Thyroid gland (tissue), 4 donors: ENCODE measurements around the gene SMARCC2.

Experiments
- POLR2A ChIP-seq, 2 donors: fragments of 450-650 bp; IDR thresholded peaks; one replicate each; pipeline ENCODE4 v1.6.1; 2017; ENCODE audit warnings: antibody characterized with exemption in 2 of 2, mild to moderate bottlenecking in 2 of 2, moderate library complexity in 1 of 2
- TF ChIP-seq, protein P1 (sequence below), 6 experiments: fragments of 200-600 bp in 3 of 6; fragments of 450-650 bp in 3 of 6; sonication (generic) in 3 of 6; IDR thresholded peaks; one replicate each; pipeline ENCODE4 v1.5.1; 2016 to 2019; ENCODE audit warnings: antibody characterized with exemption in 6 of 6, mild to moderate bottlenecking in 2 of 6, inconsistent platforms in 1 of 6, moderate library complexity in 1 of 6

DNA sequence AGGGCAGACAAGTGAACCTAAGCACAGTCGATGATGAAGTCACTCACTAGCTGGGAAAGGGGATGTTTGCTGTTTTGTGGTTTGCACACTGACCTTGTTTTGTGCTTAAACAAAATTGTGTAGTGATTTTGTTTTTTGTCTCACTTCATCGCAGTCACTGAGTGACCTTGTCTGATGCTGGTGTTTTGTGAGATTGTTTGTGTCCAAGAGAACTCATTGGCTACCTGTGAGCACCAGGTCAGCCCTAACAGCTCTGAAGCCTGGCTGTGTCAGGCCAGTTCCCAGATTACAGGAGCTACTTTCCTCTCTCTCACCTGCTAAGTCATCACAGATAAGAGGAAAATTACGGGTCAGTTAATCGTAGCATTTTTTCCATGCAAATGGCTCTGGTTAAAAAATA, 65.2 kb downstream of the SMARCC2 start:
- TF ChIP-seq, protein P1, sequence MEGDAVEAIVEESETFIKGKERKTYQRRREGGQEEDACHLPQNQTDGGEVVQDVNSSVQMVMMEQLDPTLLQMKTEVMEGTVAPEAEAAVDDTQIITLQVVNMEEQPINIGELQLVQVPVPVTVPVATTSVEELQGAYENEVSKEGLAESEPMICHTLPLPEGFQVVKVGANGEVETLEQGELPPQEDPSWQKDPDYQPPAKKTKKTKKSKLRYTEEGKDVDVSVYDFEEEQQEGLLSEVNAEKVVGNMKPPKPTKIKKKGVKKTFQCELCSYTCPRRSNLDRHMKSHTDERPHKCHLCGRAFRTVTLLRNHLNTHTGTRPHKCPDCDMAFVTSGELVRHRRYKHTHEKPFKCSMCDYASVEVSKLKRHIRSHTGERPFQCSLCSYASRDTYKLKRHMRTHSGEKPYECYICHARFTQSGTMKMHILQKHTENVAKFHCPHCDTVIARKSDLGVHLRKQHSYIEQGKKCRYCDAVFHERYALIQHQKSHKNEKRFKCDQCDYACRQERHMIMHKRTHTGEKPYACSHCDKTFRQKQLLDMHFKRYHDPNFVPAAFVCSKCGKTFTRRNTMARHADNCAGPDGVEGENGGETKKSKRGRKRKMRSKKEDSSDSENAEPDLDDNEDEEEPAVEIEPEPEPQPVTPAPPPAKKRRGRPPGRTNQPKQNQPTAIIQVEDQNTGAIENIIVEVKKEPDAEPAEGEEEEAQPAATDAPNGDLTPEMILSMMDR (IDR thresholded peaks at IDR 0.05): no peak
- no peak for TF ChIP-seq POLR2A (IDR thresholded peaks at IDR 0.05)
